CD8-positive, alpha-beta memory T cell (primary cell): ENCODE data around the gene CCNDBP1. TPM values are rescaled to one million over a fixed set of nuclear protein-coding genes. Genes with fewer than 3 reads are reported as not detected.
"Not testable (repeated sequence)": the region's sequence is repeated elsewhere in the genome, so short reads cannot be mapped to it uniquely, and the experiment has no call there.

Experiments used
- CTCF ChIA-PET: fragments of 350-600 bp; sonication (Branson Sonifier 250); formaldehyde crosslinking; loops from one replicate; lab custom pipeline; 2021; ENCODE audit warnings: antibody characterized with exemption; lab: Charles Lee
- POLR2A ChIA-PET: fragments of 350-600 bp; sonication (Branson Sonifier 250); formaldehyde crosslinking; loops from one replicate; lab custom pipeline; 2021; ENCODE audit warnings: antibody characterized with exemption; lab: Charles Lee
- DNase-seq, 5 donors: peaks; one replicate each; pipeline versions ENCODE4 v3.0.0 to v3.0.0-alpha.2; 2020 to 2022; ENCODE audit warnings: mixed read lengths in 1 of 5
- H3K27ac ChIP-seq: one replicate; pipeline ENCODE4 v1.7.0; 2013; ENCODE audit warnings: low read depth, mild to moderate bottlenecking, low read length, moderate library complexity
- H3K27me3 ChIP-seq: 2 replicates; pipeline ENCODE4 v1.7.0; 2013; ENCODE audit warnings: low read length, mild to moderate bottlenecking; ENCODE audit not compliant: insufficient read depth, poor library complexity, severe bottlenecking
- H3K36me3 ChIP-seq: 2 replicates; pipeline ENCODE4 v1.7.0; 2013; ENCODE audit warnings: mild to moderate bottlenecking, low read length, moderate library complexity; ENCODE audit not compliant: insufficient read depth
- H3K4me1 ChIP-seq: 2 replicates; pipeline ENCODE4 v1.7.0; 2013; ENCODE audit warnings: mild to moderate bottlenecking, low read length, moderate library complexity; ENCODE audit not compliant: insufficient read depth
- H3K4me3 ChIP-seq: 2 replicates; pipeline ENCODE4 v1.7.0; 2013; ENCODE audit warnings: mild to moderate bottlenecking, low read length
- H3K9me3 ChIP-seq: 2 replicates; pipeline ENCODE4 v1.7.0; 2013; ENCODE audit warnings: mild to moderate bottlenecking, low read length
- H3K27ac Mint-ChIP-seq, 8 donors: one replicate each; pipeline ENCODE4 v1.8.0; 2020 to 2021; ENCODE audit warnings: mixed read lengths in 8 of 8, mild to moderate bottlenecking in 6 of 8, inconsistent platforms in 3 of 8, moderate library complexity in 3 of 8
- H3K27me3 Mint-ChIP-seq, 2 donors: one replicate each; pipeline ENCODE4 v1.8.0; 2020 to 2021; ENCODE audit warnings: mixed read lengths in 2 of 2, mild to moderate bottlenecking in 1 of 2, moderate library complexity in 1 of 2
- H3K36me3 Mint-ChIP-seq, 3 donors: one replicate each; pipeline ENCODE4 v1.8.0; 2020 to 2021; ENCODE audit warnings: mixed read lengths in 3 of 3, inconsistent platforms in 1 of 3, mild to moderate bottlenecking in 1 of 3
- H3K4me1 Mint-ChIP-seq, 3 donors: one replicate each; pipeline ENCODE4 v1.8.0; 2020 to 2021; ENCODE audit warnings: mixed read lengths in 3 of 3, inconsistent platforms in 1 of 3, mild to moderate bottlenecking in 1 of 3
- H3K4me3 Mint-ChIP-seq, 7 donors: one replicate each; pipeline ENCODE4 v1.8.0; 2020 to 2021; ENCODE audit warnings: mixed read lengths in 7 of 7, mild to moderate bottlenecking in 6 of 7, moderate library complexity in 4 of 7, inconsistent platforms in 2 of 7
- H3K9me3 Mint-ChIP-seq, 5 donors: one replicate each; pipeline ENCODE4 v1.8.0; 2020 to 2022; ENCODE audit warnings: mixed read lengths in 5 of 5, mild to moderate bottlenecking in 3 of 5, moderate library complexity in 2 of 5, inconsistent platforms in 1 of 5
- polyA plus RNA-seq: library from polyadenylated mRNA; unstranded; fragments of 300-500 nt; fragmentation: Illumina TruSeq; gene quantifications from one replicate; pipeline ENCODE4 v1.2.3, GENCODE V29; 2021
- total RNA-seq, 2 experiments: library from RNA; stranded (reverse); gene quantifications; one replicate each; pipeline ENCODE4 v1.2.3, GENCODE V29; 2021

CCNDBP1 gene
- total and polyA plus RNA-seq, 3 experiments from 2014 or later: 61.8 to 204 (median 63.2) TPM

- H3K27me3 Mint-ChIP-seq: no peaks in the 10 kb centered on the region
- POLR2A ChIA-PET: no interaction called here
- peaks cover 16 to 61% (median 19%) of the 10 kb centered on the region in 3 donors for H3K36me3 Mint-ChIP-seq
- H3K27me3 ChIP-seq: no peaks in the 10 kb centered on the region
- no peaks in the 10 kb centered on the region for H3K4me1 Mint-ChIP-seq
- DNase-seq: no peak
- H3K36me3 ChIP-seq: no peaks in the 10 kb centered on the region
- no peak overlapping the region for H3K4me3 ChIP-seq
- no peaks in the 10 kb centered on the region for H3K4me1 ChIP-seq
- peak overlapping the region in 1 of 8 donors; percentile 66 for H3K27ac Mint-ChIP-seq
- no peak overlapping the region for H3K4me3 Mint-ChIP-seq
- CTCF ChIA-PET: no interaction called here
- H3K27ac ChIP-seq: no peak overlapping the region
- no peaks in the 10 kb centered on the region for H3K9me3 ChIP-seq
- peaks cover 0 to 4% (median 0%) of the 10 kb centered on the region in 5 donors for H3K9me3 Mint-ChIP-seq
Measured at GRCh38 chr15:43165801-43166325, 19.3 kb upstream of the CCNDBP1 start.

- H3K27me3 ChIP-seq, H3K27ac Mint-ChIP-seq, POLR2A ChIA-PET, H3K27me3 Mint-ChIP-seq, CTCF ChIA-PET, H3K9me3 ChIP-seq, H3K27ac ChIP-seq, DNase-seq, H3K4me3 ChIP-seq, H3K9me3 Mint-ChIP-seq, H3K4me1 Mint-ChIP-seq, H3K4me3 Mint-ChIP-seq, H3K36me3 ChIP-seq, H3K4me1 ChIP-seq: not testable (repeated sequence)
- peaks cover 21 to 59% (median 22%) of the 10 kb centered on the region in 3 donors for H3K36me3 Mint-ChIP-seq
Measured at GRCh38 chr15:43167261-43167660, 17.9 kb upstream of the CCNDBP1 start.

DNA sequence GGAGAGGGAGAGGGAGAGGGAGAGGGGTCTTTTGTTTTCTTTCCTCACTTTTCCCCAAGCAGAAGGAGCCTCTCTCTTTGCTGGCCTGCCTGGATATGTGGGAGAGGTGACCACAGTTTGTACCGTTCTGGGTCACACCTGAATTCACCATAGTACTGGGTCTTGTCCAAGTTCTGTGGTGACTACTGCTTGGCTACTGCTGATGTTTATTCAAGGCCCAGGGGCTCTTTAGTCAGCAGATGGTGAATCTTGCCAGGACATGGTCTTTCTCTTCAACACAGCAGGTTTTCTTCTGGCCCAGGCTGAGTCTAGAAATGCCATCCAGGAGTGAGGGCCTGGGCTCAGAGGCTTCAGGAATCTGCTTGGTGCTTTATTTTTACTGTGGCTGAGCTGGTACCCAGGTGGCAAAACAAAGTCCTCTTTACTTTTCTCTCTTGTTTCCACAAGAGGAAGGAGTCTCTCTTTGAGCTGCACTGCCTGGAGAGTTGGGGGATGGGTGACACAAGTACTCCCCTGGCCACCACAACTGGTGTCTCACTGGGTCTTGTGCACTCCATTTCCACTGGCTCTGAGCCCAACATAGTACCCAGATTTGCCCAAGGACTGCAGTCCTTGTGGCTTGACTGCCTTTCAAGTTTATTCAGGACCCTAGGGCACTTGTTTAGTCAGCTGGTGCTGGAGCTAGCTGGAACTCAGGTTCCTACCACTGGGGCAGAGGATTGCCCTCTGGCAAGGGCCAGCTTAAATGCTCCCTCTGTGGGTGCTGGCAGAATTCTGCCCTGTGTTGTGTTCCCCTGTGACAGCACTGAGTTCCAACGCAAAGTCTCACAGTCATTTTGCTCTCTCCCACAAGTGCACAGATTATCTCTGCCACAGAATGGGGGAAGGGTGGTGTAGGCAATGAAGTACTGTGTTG is 16.8 kb upstream of the CCNDBP1 start:
- H3K27me3 Mint-ChIP-seq: no peaks in the 10 kb centered on the region
- Histone ChIP-seq H3K36me3 (no peaks in the 10 kb centered on the region), H3K4me3 (no peak overlapping the region), H3K9me3 (no peaks in the 10 kb centered on the region), H3K4me1 (no peaks in the 10 kb centered on the region), H3K27me3 (no peaks in the 10 kb centered on the region), H3K27ac (no peak overlapping the region)
- H3K4me1 Mint-ChIP-seq: no peaks in the 10 kb centered on the region
- no peak for DNase-seq
- H3K27ac Mint-ChIP-seq: peak overlapping the region in 3 of 8 donors; percentile 9 to 39 (median 16)
- CTCF ChIA-PET: interaction anchor here (1.3 kb wide), 1 partner anchor 15 kb away, joined by 4 read pairs; no protein-coding TSS in a partner anchor
- H3K9me3 Mint-ChIP-seq: peaks cover 0 to 4% (median 0%) of the 10 kb centered on the region in 5 donors
- H3K4me3 Mint-ChIP-seq: no peak overlapping the region
- peaks cover 23 to 63% (median 27%) of the 10 kb centered on the region in 3 donors for H3K36me3 Mint-ChIP-seq
- POLR2A ChIA-PET: no interaction called here

- peaks cover 5% of the 10 kb centered on the region for H3K36me3 ChIP-seq
- POLR2A ChIA-PET: no interaction called here
- H3K4me1 ChIP-seq: no peaks in the 10 kb centered on the region
- Mint-ChIP-seq H3K27ac (peak overlapping the region in 2 of 8 donors; percentile 4 to 71), H3K36me3 (peaks cover 21 to 62% (median 28%) of the 10 kb centered on the region in 3 donors), H3K27me3 (no peaks in the 10 kb centered on the region), H3K4me3 (no peak overlapping the region), H3K9me3 (peaks cover 0 to 4% (median 0%) of the 10 kb centered on the region in 5 donors), H3K4me1 (no peaks in the 10 kb centered on the region)
- CTCF ChIA-PET: no interaction called here
- H3K4me3 ChIP-seq: no peak overlapping the region
- no peaks in the 10 kb centered on the region for H3K9me3 ChIP-seq
- no peak for DNase-seq
- no peaks in the 10 kb centered on the region for H3K27me3 ChIP-seq
- H3K27ac ChIP-seq: no peak overlapping the region
Measured at GRCh38 chr15:43169888-43170287, 15.3 kb upstream of the CCNDBP1 start.

DNA sequence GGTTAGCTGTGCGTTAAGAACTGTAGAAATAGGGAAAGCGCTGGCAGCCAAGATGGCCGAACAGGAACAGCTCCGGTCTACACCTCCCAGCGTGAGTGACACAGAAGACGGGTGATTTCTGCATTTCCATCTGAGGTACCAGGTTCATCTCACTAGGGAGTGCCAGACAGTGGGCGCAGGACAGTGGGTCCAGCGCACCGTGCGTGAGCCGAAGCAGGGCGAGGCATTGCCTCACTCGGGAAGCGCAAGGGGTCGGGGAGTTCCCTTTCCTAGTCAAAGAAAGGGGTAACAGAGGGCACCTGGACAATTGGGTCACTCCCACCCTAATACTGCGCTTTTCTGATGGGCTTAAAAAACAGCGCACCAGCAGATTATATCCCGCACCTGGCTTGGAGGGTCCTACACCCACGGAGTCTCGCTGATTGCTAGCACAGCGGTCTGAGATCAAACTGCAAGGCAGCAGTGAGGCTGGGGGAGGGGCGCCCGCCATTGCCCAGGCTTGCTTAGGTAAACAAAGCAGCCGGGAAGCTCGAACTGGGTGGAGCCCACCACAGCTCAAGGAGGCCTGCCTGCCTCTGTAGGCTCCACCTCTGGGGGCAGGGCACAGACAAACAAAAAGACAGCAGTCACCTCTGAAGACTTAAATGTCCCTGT is 9.4 kb upstream of the CCNDBP1 start:
- POLR2A ChIA-PET: not testable (repeated sequence)

GRCh38 chr15:43177147-43177546 is 8.1 kb upstream of the CCNDBP1 start:
- Mint-ChIP-seq H3K27ac (peak overlapping the region in 2 of 8 donors; percentile 36 to 64), H3K36me3 (peaks cover 14 to 59% (median 18%) of the 10 kb centered on the region in 3 donors)
- H3K4me3 ChIP-seq, H3K27me3 ChIP-seq, H3K27ac ChIP-seq, CTCF ChIA-PET, POLR2A ChIA-PET, H3K27me3 Mint-ChIP-seq, H3K9me3 Mint-ChIP-seq, H3K4me1 Mint-ChIP-seq, H3K4me3 Mint-ChIP-seq, DNase-seq, H3K4me1 ChIP-seq, H3K9me3 ChIP-seq: not testable (repeated sequence)
- H3K36me3 ChIP-seq: peaks cover 10% of the 10 kb centered on the region

More for the DNA sequence above, 9.4 kb upstream of the CCNDBP1 start:
- H3K4me3 Mint-ChIP-seq, H3K27ac Mint-ChIP-seq, H3K4me1 Mint-ChIP-seq, H3K4me3 ChIP-seq, CTCF ChIA-PET, H3K27ac ChIP-seq, H3K27me3 ChIP-seq, H3K9me3 Mint-ChIP-seq, DNase-seq, H3K27me3 Mint-ChIP-seq, H3K9me3 ChIP-seq, H3K4me1 ChIP-seq: not testable (repeated sequence)
- H3K36me3 ChIP-seq: peaks cover 10% of the 10 kb centered on the region
- H3K36me3 Mint-ChIP-seq: peaks cover 15 to 53% (median 25%) of the 10 kb centered on the region in 3 donors

- Mint-ChIP-seq H3K27ac (peak overlapping the region in 7 of 8 donors; percentile 23 to 98 (median 75)), H3K36me3 (peaks cover 0 to 65% (median 12%) of the 10 kb centered on the region in 3 donors), H3K4me3 (peak overlapping the region in 1 of 7 donors; percentile 27), H3K27me3 (peaks cover 0 to 2% of the 10 kb centered on the region in 2 donors), H3K4me1 (peaks cover 31 to 33% (median 33%) of the 10 kb centered on the region in 3 donors), H3K9me3 (no peaks in the 10 kb centered on the region)
- Histone ChIP-seq H3K4me1 (peaks cover 25% of the 10 kb centered on the region), H3K27ac (no peak overlapping the region), H3K9me3 (no peaks in the 10 kb centered on the region), H3K27me3 (no peaks in the 10 kb centered on the region), H3K4me3 (no peak overlapping the region), H3K36me3 (peaks cover 5% of the 10 kb centered on the region)
- CTCF ChIA-PET: interaction anchor here (1.3 kb wide), 1 partner anchor 15 kb away, joined by 4 read pairs; no protein-coding TSS in a partner anchor
- no peak for DNase-seq
- POLR2A ChIA-PET: no interaction called here
Measured at GRCh38 chr15:43183270-43183669, 1.9 kb upstream of the CCNDBP1 start.
